Esophagus muscularis mucosa (tissue), 4 donors: Measurements from ENCODE around the gene ULK4. TPM values are rescaled to one million over a fixed set of nuclear protein-coding genes. Genes with fewer than 3 reads are reported as not detected.

Source experiments
- DNase-seq: peaks from one replicate; pipeline ENCODE4 v3.0.0-alpha.2; 2017; ENCODE audit errors: extremely low spot score
- H3K27ac ChIP-seq, 4 donors: fragments of 200-600 bp; sonication (generic); replicated peaks in 1 of 4; 1 replicate in 3 of 4; 2 replicates in 1 of 4; pipeline ENCODE4 v1.5.1; 2016 to 2019; ENCODE audit warnings: mild to moderate bottlenecking in 1 of 4
- H3K27me3 ChIP-seq, 4 donors: fragments of 200-600 bp; sonication (generic); one replicate each; pipeline versions ENCODE4 v1.5.1 to v1.6.0; 2016 to 2019
- H3K36me3 ChIP-seq, 4 donors: fragments of 200-600 bp; sonication (generic); one replicate each; pipeline ENCODE4 v1.5.1; 2016 to 2019
- H3K4me1 ChIP-seq, 4 donors: fragments of 200-600 bp; sonication (generic); one replicate each; pipeline ENCODE4 v1.5.1; 2016 to 2019
- H3K4me3 ChIP-seq, 4 donors: fragments of 200-600 bp; sonication (generic); 1 replicate in 2 of 4; 2 replicates in 2 of 4; pipeline ENCODE4 v1.5.1; 2016 to 2019; ENCODE audit warnings: mild to moderate bottlenecking in 4 of 4, moderate library complexity in 1 of 4
- H3K9me3 ChIP-seq, 4 donors: fragments of 200-600 bp; sonication (generic); 1 replicate in 3 of 4; 2 replicates in 1 of 4; pipeline ENCODE4 v1.5.1; 2016 to 2019
- CTCF ChIP-seq, 3 experiments: fragments of 200-600 bp in 2 of 3; fragments of 450-650 bp in 1 of 3; sonication (generic) in 2 of 3; IDR thresholded peaks; one replicate each; pipeline ENCODE4 v1.5.1; 2017 to 2019; ENCODE audit warnings: antibody characterized with exemption in 3 of 3, mild to moderate bottlenecking in 2 of 3, moderate library complexity in 1 of 3
- EP300 ChIP-seq: sonication (generic); formaldehyde crosslinking; IDR thresholded peaks from one replicate; pipeline ENCODE4 v1.6.1; 2017; ENCODE audit warnings: antibody characterized with exemption
- POLR2A ChIP-seq: fragments of 450-650 bp; IDR thresholded peaks from one replicate; pipeline ENCODE4 v1.6.1; 2017; ENCODE audit warnings: antibody characterized with exemption, moderate library complexity, mild to moderate bottlenecking, low read depth
- POLR2AphosphoS5 ChIP-seq, 2 donors: sonication (generic); formaldehyde crosslinking; IDR thresholded peaks; one replicate each; pipeline ENCODE4 v1.6.1; 2017; ENCODE audit warnings: antibody characterized with exemption in 2 of 2
- WGBS: methylation state at CpG from one replicate; pipeline ENCODE4 v1.1.5; 2018; 5-methylcytosine and 5-hydroxymethylcytosine counted together
- intact Hi-C: fragments of 100-400 bp; cut with DNase I; formaldehyde crosslinking; loops from one replicate; pipeline ENCODE4 v1.15.1; 2023
- total RNA-seq, 4 donors: library from RNA; depleted of rRNA; stranded (reverse); fragments of >200 nt; gene quantifications; one replicate each; pipeline versions ENCODE4 v1.1.0 to v1.2.1, GENCODE V29; 2016

The ULK4 gene
- total RNA-seq, 4 donors from 2014 or later = 4.2 to 15.4 (median 11.0) TPM

- H3K9me3 ChIP-seq = no peaks in the 10 kb centered on the region
- H3K4me1 ChIP-seq = peaks cover 0 to 14% (median 9%) of the 10 kb centered on the region in 4 donors
- H3K4me3 ChIP-seq = no peak overlapping the region
- intact Hi-C loops = no loop called here
- no peaks in the 10 kb centered on the region for H3K27me3 ChIP-seq
- TF ChIP-seq POLR2A = no peak
- no peak for TF ChIP-seq EP300
- no peak for TF ChIP-seq POLR2AphosphoS5 (IDR thresholded peaks at IDR 0.05)
- TF ChIP-seq CTCF (IDR thresholded peaks at IDR 0.05) = no peak
- no peaks in the 10 kb centered on the region for H3K36me3 ChIP-seq
- WGBS = 89% methylated on average over 1 of the region's 1 CpG
- no peak for DNase-seq
- no peak overlapping the region for H3K27ac ChIP-seq
These were observed 215.7 kb downstream of the ULK4 start for GRCh38 chr3:41746215-41746614.

GRCh38 chr3:41742121-41742520, 219.8 kb downstream of the ULK4 start:
- DNase-seq = no peak
- H3K27me3 ChIP-seq = no peaks in the 10 kb centered on the region
- TF ChIP-seq POLR2AphosphoS5 (IDR thresholded peaks at IDR 0.05) (no peak), POLR2A (no peak), CTCF (IDR thresholded peaks at IDR 0.05) (no peak), EP300 (no peak)
- H3K27ac ChIP-seq = no peak overlapping the region
- H3K36me3 ChIP-seq = no peaks in the 10 kb centered on the region
- intact Hi-C loops = no loop called here
- no peaks in the 10 kb centered on the region for H3K4me1 ChIP-seq
- no peak overlapping the region for H3K4me3 ChIP-seq
- H3K9me3 ChIP-seq = no peaks in the 10 kb centered on the region

GRCh38 chr3:41740374-41740886, 221.5 kb downstream of the ULK4 start:
- no peaks in the 10 kb centered on the region for H3K9me3 ChIP-seq
- H3K4me3 ChIP-seq = no peak overlapping the region
- H3K36me3 ChIP-seq = no peaks in the 10 kb centered on the region
- intact Hi-C loops = no loop called here
- WGBS = 100% methylated on average over 3 of the region's 3 CpGs
- no peak for DNase-seq
- H3K4me1 ChIP-seq = no peaks in the 10 kb centered on the region
- no peak overlapping the region for H3K27ac ChIP-seq
- TF ChIP-seq POLR2AphosphoS5 (IDR thresholded peaks at IDR 0.05) (no peak), EP300 (no peak), POLR2A (no peak), CTCF (IDR thresholded peaks at IDR 0.05) (no peak)
- H3K27me3 ChIP-seq = no peaks in the 10 kb centered on the region

GRCh38 chr3:41726891-41727290, 235.0 kb downstream of the ULK4 start:
- H3K4me3 ChIP-seq = no peak overlapping the region
- no peaks in the 10 kb centered on the region for H3K9me3 ChIP-seq
- intact Hi-C loops = no loop called here
- H3K4me1 ChIP-seq = no peaks in the 10 kb centered on the region
- no peaks in the 10 kb centered on the region for H3K27me3 ChIP-seq
- DNase-seq = no peak
- no peak for TF ChIP-seq POLR2AphosphoS5 (IDR thresholded peaks at IDR 0.05)
- no peaks in the 10 kb centered on the region for H3K36me3 ChIP-seq
- 97% methylated on average over 3 of the region's 3 CpGs for WGBS
- H3K27ac ChIP-seq = no peak overlapping the region

GRCh38 chr3:41717641-41718040, 244.3 kb downstream of the ULK4 start:
- 79% methylated on average over 6 of the region's 6 CpGs for WGBS
- intact Hi-C loops = loop anchor here (5.0 kb wide), 1 partner anchor 1135 kb away; no protein-coding TSS in a partner anchor
- no peaks in the 10 kb centered on the region for H3K9me3 ChIP-seq
- no peak overlapping the region for H3K27ac ChIP-seq
- no peak overlapping the region for H3K4me3 ChIP-seq
- H3K36me3 ChIP-seq = no peaks in the 10 kb centered on the region
- no peaks in the 10 kb centered on the region for H3K4me1 ChIP-seq
- TF ChIP-seq CTCF (IDR thresholded peaks at IDR 0.05) (no peak), EP300 (no peak), POLR2A (no peak), POLR2AphosphoS5 (IDR thresholded peaks at IDR 0.05) (no peak)
- no peak for DNase-seq
- no peaks in the 10 kb centered on the region for H3K27me3 ChIP-seq
